Osteocyte (in vitro differentiated cells): ENCODE data around the gene TAPBPL. TPM values are rescaled to one million over a fixed set of nuclear protein-coding genes. Genes with fewer than 3 reads are reported as not detected.

ENCODE experiments used
- DNase-seq: peaks from one replicate; pipeline ENCODE4 v3.0.0; 2021; ENCODE audit warnings: mixed read lengths; ENCODE audit not compliant: unreplicated experiment; ENCODE audit errors: extremely low spot score
- H3K27ac Mint-ChIP-seq: one replicate; pipeline ENCODE4 v1.8.0; 2021; ENCODE audit warnings: mild to moderate bottlenecking, mixed read lengths; ENCODE audit not compliant: unreplicated experiment
- H3K27me3 Mint-ChIP-seq: one replicate; pipeline ENCODE4 v1.8.0; 2021; ENCODE audit warnings: mixed read lengths; ENCODE audit not compliant: unreplicated experiment
- H3K36me3 Mint-ChIP-seq: one replicate; pipeline ENCODE4 v1.8.0; 2021; ENCODE audit warnings: mixed read lengths; ENCODE audit not compliant: unreplicated experiment
- H3K4me1 Mint-ChIP-seq: one replicate; pipeline ENCODE4 v1.8.0; 2021; ENCODE audit warnings: mixed read lengths; ENCODE audit not compliant: unreplicated experiment
- H3K4me3 Mint-ChIP-seq: one replicate; pipeline ENCODE4 v1.8.0; 2021; ENCODE audit warnings: mild to moderate bottlenecking, moderate library complexity, mixed read lengths; ENCODE audit not compliant: unreplicated experiment
- H3K9me3 Mint-ChIP-seq: one replicate; pipeline ENCODE4 v1.8.0; 2021; ENCODE audit warnings: mixed read lengths; ENCODE audit not compliant: unreplicated experiment
- total RNA-seq: library from RNA; stranded (reverse); gene quantifications from 2 replicates; pipeline ENCODE4 v1.2.1, GENCODE V29; 2021
- TF ChIP-seq, protein P1 (sequence below): fragments of 200-600 bp; sonication (generic); IDR thresholded peaks from 2 replicates; pipeline ENCODE4 v1.5.0; 2021; ENCODE audit warnings: antibody characterized with exemption, mild to moderate bottlenecking, moderate library complexity

The TAPBPL gene
- total RNA-seq, 1 donor from 2014 or later, result 13.1 TPM

DNA sequence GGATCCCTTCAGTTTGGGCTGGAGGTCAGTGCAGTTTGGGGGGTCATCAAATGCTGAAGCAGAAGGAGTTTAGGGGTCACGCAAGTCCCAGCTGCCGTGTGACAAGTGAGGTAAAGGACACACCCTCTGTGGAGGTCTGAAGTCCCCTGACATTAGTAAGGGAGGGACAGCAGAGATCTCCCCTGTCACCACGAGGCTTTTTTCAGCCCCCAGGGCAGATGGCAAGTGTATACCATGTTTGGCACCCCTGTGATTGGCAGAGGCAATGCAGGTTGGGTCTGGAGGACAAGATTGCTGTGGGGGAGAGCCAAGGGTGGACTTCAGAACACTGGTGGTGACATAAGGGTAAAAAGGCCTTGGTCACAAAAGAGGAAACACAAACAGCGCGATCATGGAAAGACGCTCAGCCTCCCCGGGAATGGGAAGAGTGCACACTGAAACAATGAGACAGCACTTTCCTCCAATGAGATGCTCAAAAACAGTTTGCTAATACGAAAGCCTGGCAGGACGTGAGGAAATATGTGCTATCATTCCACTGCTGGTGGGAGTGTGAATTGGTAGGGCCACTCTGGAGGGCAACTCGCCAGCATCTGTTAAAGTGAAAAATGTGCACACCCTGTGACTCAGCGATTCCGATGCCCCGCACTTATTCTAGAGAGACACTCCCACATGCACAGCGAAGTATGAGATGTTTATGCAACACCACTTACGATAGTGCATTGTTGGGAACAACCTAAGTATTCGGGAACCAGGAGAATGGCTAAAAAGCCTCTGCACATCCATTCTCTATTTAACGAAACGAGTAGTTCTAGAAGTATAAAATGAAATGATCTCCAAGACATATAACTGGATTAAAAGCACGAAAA is 21.5 kb upstream of the TAPBPL start:
- no peaks in the 10 kb centered on the region for H3K27me3 Mint-ChIP-seq
- peaks cover 21% of the 10 kb centered on the region for H3K4me1 Mint-ChIP-seq
- H3K9me3 Mint-ChIP-seq, result no peaks in the 10 kb centered on the region
- H3K4me3 Mint-ChIP-seq, result peak overlapping the region; percentile 26
- H3K27ac Mint-ChIP-seq, result peak overlapping the region; percentile 93
- no peaks in the 10 kb centered on the region for H3K36me3 Mint-ChIP-seq
- TF ChIP-seq, protein P1, sequence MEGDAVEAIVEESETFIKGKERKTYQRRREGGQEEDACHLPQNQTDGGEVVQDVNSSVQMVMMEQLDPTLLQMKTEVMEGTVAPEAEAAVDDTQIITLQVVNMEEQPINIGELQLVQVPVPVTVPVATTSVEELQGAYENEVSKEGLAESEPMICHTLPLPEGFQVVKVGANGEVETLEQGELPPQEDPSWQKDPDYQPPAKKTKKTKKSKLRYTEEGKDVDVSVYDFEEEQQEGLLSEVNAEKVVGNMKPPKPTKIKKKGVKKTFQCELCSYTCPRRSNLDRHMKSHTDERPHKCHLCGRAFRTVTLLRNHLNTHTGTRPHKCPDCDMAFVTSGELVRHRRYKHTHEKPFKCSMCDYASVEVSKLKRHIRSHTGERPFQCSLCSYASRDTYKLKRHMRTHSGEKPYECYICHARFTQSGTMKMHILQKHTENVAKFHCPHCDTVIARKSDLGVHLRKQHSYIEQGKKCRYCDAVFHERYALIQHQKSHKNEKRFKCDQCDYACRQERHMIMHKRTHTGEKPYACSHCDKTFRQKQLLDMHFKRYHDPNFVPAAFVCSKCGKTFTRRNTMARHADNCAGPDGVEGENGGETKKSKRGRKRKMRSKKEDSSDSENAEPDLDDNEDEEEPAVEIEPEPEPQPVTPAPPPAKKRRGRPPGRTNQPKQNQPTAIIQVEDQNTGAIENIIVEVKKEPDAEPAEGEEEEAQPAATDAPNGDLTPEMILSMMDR, result no peak
- DNase-seq, result peak; percentile 88

DNA sequence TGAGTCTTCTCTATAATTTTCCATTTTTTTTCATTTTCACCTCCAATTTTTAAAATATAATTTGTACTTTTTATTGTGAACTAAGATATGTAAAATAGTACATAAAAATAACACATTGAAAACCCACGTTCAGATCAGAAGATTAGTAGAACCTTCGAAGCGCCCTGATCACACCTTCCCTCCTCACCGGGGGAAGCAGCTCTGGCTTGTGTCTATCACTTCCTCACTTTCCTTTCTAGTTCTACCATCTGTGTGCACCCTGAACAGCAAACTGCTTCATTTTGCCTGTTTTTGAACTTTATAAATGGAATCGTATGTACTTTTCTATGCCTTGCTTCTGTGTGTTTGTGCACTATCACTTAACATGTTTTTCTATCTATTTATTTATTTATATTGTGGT is 18.9 kb upstream of the TAPBPL start:
- H3K4me3 Mint-ChIP-seq, result no peak overlapping the region
- no peaks in the 10 kb centered on the region for H3K9me3 Mint-ChIP-seq
- no peaks in the 10 kb centered on the region for H3K27me3 Mint-ChIP-seq
- no peaks in the 10 kb centered on the region for H3K36me3 Mint-ChIP-seq
- TF ChIP-seq, protein P1, result no peak
- peaks cover 21% of the 10 kb centered on the region for H3K4me1 Mint-ChIP-seq
- H3K27ac Mint-ChIP-seq, result no peak overlapping the region
- DNase-seq, result no peak

DNA sequence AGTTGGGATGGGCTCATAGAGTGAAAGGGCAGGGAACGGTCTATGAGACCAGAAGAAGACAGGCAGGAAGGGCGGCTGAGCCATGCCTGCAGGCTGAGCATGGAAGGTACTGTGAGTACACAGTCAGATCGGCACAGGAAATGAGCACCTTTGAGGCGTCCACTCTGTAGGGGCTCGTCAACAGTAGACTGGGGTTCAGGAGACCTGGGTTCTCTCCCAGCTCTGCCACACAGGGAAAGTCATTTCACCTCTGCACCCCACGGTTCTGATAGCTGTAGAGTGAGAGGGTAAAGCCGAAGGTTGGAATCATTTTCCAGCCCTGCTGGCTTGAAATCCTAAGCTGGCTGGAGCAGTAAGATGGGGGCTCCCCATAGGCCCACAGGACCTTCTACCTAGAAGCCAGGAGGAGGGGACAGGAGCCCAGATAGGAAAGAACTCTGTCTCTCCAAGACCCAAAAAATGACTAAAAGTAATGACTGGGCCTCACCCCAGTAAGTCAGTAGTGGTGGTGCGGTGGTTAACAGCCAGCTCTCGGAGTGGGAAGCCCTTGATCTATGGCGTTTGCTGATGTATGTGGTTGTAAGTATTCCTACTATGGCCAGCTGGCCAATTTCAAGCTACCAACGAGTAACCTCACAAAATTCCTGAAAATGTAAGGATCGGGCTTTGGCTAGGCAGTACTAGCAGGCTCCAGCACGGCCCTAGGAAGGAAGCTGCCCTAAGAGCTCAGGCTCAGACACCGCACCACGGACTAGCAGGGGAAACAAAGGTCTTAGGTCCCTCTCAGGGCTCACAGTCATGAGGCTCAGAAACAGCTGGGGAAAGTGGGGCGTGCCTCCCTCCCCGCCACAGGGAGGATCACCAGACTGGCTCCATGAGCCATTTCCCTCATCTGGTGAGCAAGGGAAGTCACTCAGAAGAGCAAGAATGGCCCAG is 17.4 kb upstream of the TAPBPL start:
- H3K36me3 Mint-ChIP-seq, result no peaks in the 10 kb centered on the region
- TF ChIP-seq, protein P1, result no peak
- DNase-seq, result no peak
- no peaks in the 10 kb centered on the region for H3K9me3 Mint-ChIP-seq
- H3K27ac Mint-ChIP-seq, result no peak overlapping the region
- H3K27me3 Mint-ChIP-seq, result no peaks in the 10 kb centered on the region
- peaks cover 21% of the 10 kb centered on the region for H3K4me1 Mint-ChIP-seq
- no peak overlapping the region for H3K4me3 Mint-ChIP-seq

DNA sequence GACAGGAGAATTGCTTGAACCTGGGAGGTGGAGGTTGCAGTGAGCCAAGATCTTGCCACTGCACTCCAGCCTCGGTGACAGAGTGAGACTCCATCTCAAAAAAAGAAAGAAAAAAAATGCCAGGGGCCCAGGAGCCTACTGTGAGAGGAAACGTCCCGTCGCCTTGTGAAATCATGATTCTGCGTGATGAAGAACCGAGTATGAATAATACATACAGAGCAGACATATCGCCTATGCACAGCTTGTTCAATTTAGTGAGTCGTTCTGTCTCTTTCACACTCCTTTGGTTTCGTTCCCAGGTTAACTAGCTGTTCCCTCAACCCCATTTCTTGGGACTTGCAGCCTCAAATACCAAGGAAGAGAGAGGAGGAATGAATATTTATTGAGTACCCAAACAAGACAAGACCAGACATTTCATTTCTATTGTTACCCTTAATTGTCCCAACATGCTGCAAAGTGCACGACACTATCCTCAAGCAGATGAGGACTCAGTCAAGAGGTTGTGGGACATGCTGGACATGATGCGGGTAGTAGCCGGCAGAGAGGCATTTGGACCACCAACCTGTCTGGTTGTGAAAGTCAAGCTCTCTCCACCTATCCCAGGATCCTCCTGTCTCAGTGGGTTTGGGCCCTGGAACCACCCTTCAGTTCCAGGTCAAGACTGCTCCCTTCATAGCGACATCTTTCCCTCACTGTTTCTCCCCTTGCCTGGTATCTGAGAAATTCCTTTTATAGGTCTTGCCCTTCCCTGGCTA is 15.7 kb upstream of the TAPBPL start:
- DNase-seq, result no peak
- peaks cover 4% of the 10 kb centered on the region for H3K4me1 Mint-ChIP-seq

More for the DNA sequence above, 15.7 kb upstream of the TAPBPL start:
- Mint-ChIP-seq H3K36me3 (no peaks in the 10 kb centered on the region), H3K4me3 (no peak overlapping the region), H3K27me3 (no peaks in the 10 kb centered on the region), H3K27ac (no peak overlapping the region), H3K9me3 (no peaks in the 10 kb centered on the region)
- TF ChIP-seq, protein P1, result no peak
